AG04450 (cell line): Measurements from ENCODE around the gene TLCD5. TPM values are rescaled to one million over a fixed set of nuclear protein-coding genes. Genes with fewer than 3 reads are reported as not detected.

ENCODE experiments used
- CTCF ChIA-PET: fragments of 300-600, 350-600 bp; formaldehyde crosslinking; extraction: SDS; loops from one replicate; lab custom pipeline; 2022; ENCODE audit warnings: antibody characterized with exemption, inconsistent platforms; lab: Charles Lee
- POLR2A ChIA-PET: fragments of 350-600 bp; formaldehyde crosslinking; extraction: SDS; loops from one replicate; lab custom pipeline; 2021; ENCODE audit warnings: antibody characterized with exemption, inconsistent platforms; lab: Yijun Ruan, JAX
- DNase-seq: peaks from one replicate; pipeline ENCODE4 v3.0.0-alpha.2; 2011; ENCODE audit warnings: low read depth, low spot score
- H3K27ac ChIP-seq: one replicate; pipeline ENCODE4 v1.5.1; 2012; ENCODE audit warnings: low read depth, low read length, control low read depth
- H3K27me3 ChIP-seq: one replicate; pipeline ENCODE4 v1.6.0; 2012; ENCODE audit warnings: low read length; ENCODE audit not compliant: control insufficient read depth, insufficient read depth
- H3K4me3 ChIP-seq: 2 replicates; pipeline ENCODE4 v1.5.1; 2011; ENCODE audit warnings: mild to moderate bottlenecking, low read depth, low read length, control low read depth
- H3K9me3 ChIP-seq: 2 replicates; pipeline ENCODE4 v1.5.1; 2012; ENCODE audit warnings: low read length; ENCODE audit not compliant: control insufficient read depth, insufficient read depth
- polyA plus RNA-seq: library from polyadenylated mRNA; depleted of rRNA; stranded (reverse); fragments of >200 nt; gene quantifications from 2 replicates; pipeline ENCODE4 v1.2.3, GENCODE V29; 2011
- TF ChIP-seq, protein P1 (sequence below): IDR thresholded peaks from 2 replicates; pipeline ENCODE4 v1.5.1; 2011; ENCODE audit warnings: low read depth, low read length, control low read depth, inconsistent platforms

Gene TLCD5
- polyA plus RNA-seq, 1 experiment: 14.9 TPM

- Histone ChIP-seq H3K9me3 (no peaks in the 10 kb centered on the region), H3K4me3 (no peak overlapping the region), H3K27ac (peak overlapping the region; percentile 66), H3K27me3 (no peaks in the 10 kb centered on the region)
- ChIA-PET CTCF (interaction anchor here (1.0 kb wide), 1 partner anchor 28 kb away, joined by 3 read pairs; no protein-coding TSS in a partner anchor), POLR2A (interaction anchor here (1.2 kb wide), 1 partner anchor 101 kb away, joined by 3 read pairs; no protein-coding TSS in a partner anchor)
- DNase-seq: peak; percentile 62
- TF ChIP-seq, protein P1, sequence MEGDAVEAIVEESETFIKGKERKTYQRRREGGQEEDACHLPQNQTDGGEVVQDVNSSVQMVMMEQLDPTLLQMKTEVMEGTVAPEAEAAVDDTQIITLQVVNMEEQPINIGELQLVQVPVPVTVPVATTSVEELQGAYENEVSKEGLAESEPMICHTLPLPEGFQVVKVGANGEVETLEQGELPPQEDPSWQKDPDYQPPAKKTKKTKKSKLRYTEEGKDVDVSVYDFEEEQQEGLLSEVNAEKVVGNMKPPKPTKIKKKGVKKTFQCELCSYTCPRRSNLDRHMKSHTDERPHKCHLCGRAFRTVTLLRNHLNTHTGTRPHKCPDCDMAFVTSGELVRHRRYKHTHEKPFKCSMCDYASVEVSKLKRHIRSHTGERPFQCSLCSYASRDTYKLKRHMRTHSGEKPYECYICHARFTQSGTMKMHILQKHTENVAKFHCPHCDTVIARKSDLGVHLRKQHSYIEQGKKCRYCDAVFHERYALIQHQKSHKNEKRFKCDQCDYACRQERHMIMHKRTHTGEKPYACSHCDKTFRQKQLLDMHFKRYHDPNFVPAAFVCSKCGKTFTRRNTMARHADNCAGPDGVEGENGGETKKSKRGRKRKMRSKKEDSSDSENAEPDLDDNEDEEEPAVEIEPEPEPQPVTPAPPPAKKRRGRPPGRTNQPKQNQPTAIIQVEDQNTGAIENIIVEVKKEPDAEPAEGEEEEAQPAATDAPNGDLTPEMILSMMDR: no peak
Measured at GRCh38 chr11:120331301-120331996, 6.3 kb downstream of the TLCD5 start.

GRCh38 chr11:120332822-120333716 is 8.0 kb downstream of the TLCD5 start:
- H3K4me3 ChIP-seq: no peak overlapping the region
- TF ChIP-seq, protein P1: no peak
- no peaks in the 10 kb centered on the region for H3K27me3 ChIP-seq
- CTCF ChIA-PET: interaction anchor here (0.6 to 1.1 kb wide), 5 partner anchors 10 to 862 kb away, joined by 3 read pairs; no protein-coding TSS in a partner anchor
- no peak for DNase-seq
- no peaks in the 10 kb centered on the region for H3K9me3 ChIP-seq
- no peak overlapping the region for H3K27ac ChIP-seq
- POLR2A ChIA-PET: no interaction called here

- TF ChIP-seq, protein P1: no peak
- Histone ChIP-seq H3K4me3 (no peak overlapping the region), H3K27ac (no peak overlapping the region), H3K9me3 (no peaks in the 10 kb centered on the region), H3K27me3 (no peaks in the 10 kb centered on the region)
- POLR2A ChIA-PET: no interaction called here
- CTCF ChIA-PET: interaction anchor here (0.6 to 2.0 kb wide), 10 partner anchors 8 to 177 kb away, joined by 3 to 23 read pairs (median 6); partner anchors contain the start of gene TLCD5
- no peak for DNase-seq
Measured at GRCh38 chr11:120333801-120334200, 8.7 kb downstream of the TLCD5 start.

- no peak for DNase-seq
- TF ChIP-seq, protein P1: no peak
- no peak overlapping the region for H3K27ac ChIP-seq
- CTCF ChIA-PET: interaction anchor here (0.6 to 2.0 kb wide), 14 partner anchors 9 to 351 kb away, joined by 3 to 23 read pairs (median 5); partner anchors contain the start of gene TLCD5
- no peaks in the 10 kb centered on the region for H3K9me3 ChIP-seq
- H3K4me3 ChIP-seq: no peak overlapping the region
- POLR2A ChIA-PET: interaction anchor here (2.1 to 3.2 kb wide), 2 partner anchors 67 to 98 kb away, joined by 12 to 15 read pairs; no protein-coding TSS in a partner anchor
- H3K27me3 ChIP-seq: no peaks in the 10 kb centered on the region
Measured at GRCh38 chr11:120334332-120334731, 9.2 kb downstream of the TLCD5 start.
